HEK293 (cell line): ENCODE measurements around the gene STYXL1.

Experiments
- CTCF ChIA-PET: fragments of 350-600 bp; formaldehyde crosslinking; extraction: SDS; loops from one replicate; lab custom pipeline; 2021; ENCODE audit warnings: antibody characterized with exemption; lab: Yijun Ruan, JAX
- POLR2A ChIA-PET: fragments of 300-600 bp; formaldehyde crosslinking; extraction: SDS; loops from one replicate; lab custom pipeline; 2020; ENCODE audit warnings: antibody characterized with exemption, inconsistent platforms; lab: Yijun Ruan, JAX
- H3K27ac ChIP-seq: fragments of 200-500 bp; sonication (Bioruptor generic); 2 replicates; pipeline ENCODE4 v1.5.1; 2014; ENCODE audit warnings: low read depth, low read length, control low read depth, inconsistent platforms; ENCODE audit errors: extremely low read depth
- H3K36me3 ChIP-seq, 2 experiments: fragments of 200-500 bp in 1 of 2; sonication (Bioruptor generic) in 1 of 2; 1 replicate in 1 of 2; 2 replicates in 1 of 2; pipeline ENCODE4 v1.5.1; 2014 to 2017; ENCODE audit warnings: inconsistent platforms in 2 of 2, low read length in 2 of 2; ENCODE audit not compliant: control insufficient read depth in 2 of 2, insufficient read depth in 1 of 2
- H3K4me1 ChIP-seq: fragments of 200-500 bp; sonication (Bioruptor generic); 2 replicates; pipeline ENCODE4 v1.5.1; 2014; ENCODE audit warnings: mild to moderate bottlenecking, low read length, inconsistent platforms; ENCODE audit not compliant: control insufficient read depth, insufficient read depth
- H3K4me3 ChIP-seq: 2 replicates; pipeline ENCODE4 v1.5.1; 2011; ENCODE audit warnings: low read depth, mild to moderate bottlenecking, control low read depth, low read length, moderate library complexity
- H3K9me3 ChIP-seq: fragments of 200-500 bp; sonication (Bioruptor generic); 2 replicates; pipeline ENCODE4 v1.5.1; 2014; ENCODE audit warnings: low read depth, low read length, inconsistent platforms; ENCODE audit not compliant: control insufficient read depth, insufficient read depth
- GLIS1 ChIP-seq: fragments of 450-650 bp; formaldehyde crosslinking; IDR thresholded peaks from 2 replicates; pipeline ENCODE4 v1.5.1; 2016; ENCODE audit warnings: missing biosample characterization, missing genetic modification characterization
- INSM2 ChIP-seq: fragments of 450-650 bp; formaldehyde crosslinking; IDR thresholded peaks from 2 replicates; pipeline ENCODE4 v1.5.1; 2016; ENCODE audit warnings: missing biosample characterization, missing genetic modification characterization
- MEIS1 ChIP-seq: sonication (generic); formaldehyde crosslinking; IDR thresholded peaks from 2 replicates; pipeline ENCODE4 v1.8.1; 2022; ENCODE audit warnings: missing genetic modification reagents, mild to moderate bottlenecking, borderline replicate concordance
- MYNN ChIP-seq: fragments of 450-650 bp; formaldehyde crosslinking; IDR thresholded peaks from 2 replicates; pipeline ENCODE4 v1.5.1; 2016; ENCODE audit warnings: missing biosample characterization, missing genetic modification characterization, borderline replicate concordance
- TSHZ1 ChIP-seq: fragments of 450-650 bp; formaldehyde crosslinking; IDR thresholded peaks from 2 replicates; pipeline ENCODE4 v1.5.1; 2016; ENCODE audit warnings: missing biosample characterization, missing genetic modification characterization, borderline replicate concordance
- ZBTB17 ChIP-seq: fragments of 450-650 bp; formaldehyde crosslinking; IDR thresholded peaks from 2 replicates; pipeline ENCODE4 v1.5.1; 2016; ENCODE audit warnings: missing biosample characterization, missing genetic modification characterization
- ZBTB44 ChIP-seq: fragments of 450-650 bp; IDR thresholded peaks from 2 replicates; pipeline ENCODE4 v1.5.1; 2018; ENCODE audit warnings: missing biosample characterization, mild to moderate bottlenecking, missing genetic modification characterization
- ZNF121 ChIP-seq: fragments of 450-650 bp; formaldehyde crosslinking; IDR thresholded peaks from 2 replicates; pipeline ENCODE4 v1.5.1; 2016; ENCODE audit warnings: missing biosample characterization, missing genetic modification characterization
- ZNF16 ChIP-seq: fragments of 450-650 bp; formaldehyde crosslinking; IDR thresholded peaks from 2 replicates; pipeline ENCODE4 v1.5.1; 2016; ENCODE audit warnings: low read depth, missing biosample characterization, missing genetic modification characterization
- ZNF214 ChIP-seq: fragments of 450-650 bp; formaldehyde crosslinking; IDR thresholded peaks from 2 replicates; pipeline ENCODE4 v1.5.1; 2017; ENCODE audit warnings: missing biosample characterization, mild to moderate bottlenecking, missing genetic modification characterization, borderline replicate concordance
- ZNF24 ChIP-seq: fragments of 450-650 bp; formaldehyde crosslinking; IDR thresholded peaks from 2 replicates; pipeline ENCODE4 v1.5.1; 2016; ENCODE audit warnings: missing biosample characterization, missing genetic modification characterization
- ZNF274 ChIP-seq, 2 experiments: fragments of 200-500 bp in 1 of 2; fragments of 450-650 bp in 1 of 2; sonication (Bioruptor generic) in 1 of 2; formaldehyde crosslinking in 1 of 2; IDR thresholded peaks; 2 replicates each; pipeline versions ENCODE4 v1.5.1 to v1.6.1; 2014 to 2016; ENCODE audit warnings: borderline replicate concordance in 1 of 2, inconsistent platforms in 1 of 2, low read length in 1 of 2, missing biosample characterization in 1 of 2, missing genetic modification characterization in 1 of 2
- ZNF292 ChIP-seq: fragments of 450-650 bp; formaldehyde crosslinking; IDR thresholded peaks from 2 replicates; pipeline ENCODE4 v1.5.1; 2016; ENCODE audit warnings: low read depth, missing biosample characterization, missing genetic modification characterization, borderline replicate concordance
- ZNF423 ChIP-seq: fragments of 450-650 bp; formaldehyde crosslinking; IDR thresholded peaks from 2 replicates; pipeline ENCODE4 v1.5.1; 2016; ENCODE audit warnings: missing biosample characterization, missing genetic modification characterization
- ZNF513 ChIP-seq: fragments of 450-650 bp; IDR thresholded peaks from 2 replicates; pipeline ENCODE4 v1.5.1; 2018; ENCODE audit warnings: missing biosample characterization, missing genetic modification characterization
- ZNF518A ChIP-seq: fragments of 450-650 bp; formaldehyde crosslinking; conservative IDR thresholded peaks from 2 replicates; pipeline ENCODE4 v1.5.1; 2016; ENCODE audit warnings: low read depth, missing biosample characterization, missing genetic modification characterization
- ZNF747 ChIP-seq: fragments of 450-650 bp; formaldehyde crosslinking; IDR thresholded peaks from 2 replicates; pipeline ENCODE4 v1.5.1; 2016; ENCODE audit warnings: missing biosample characterization, missing genetic modification characterization
- ZSCAN5A ChIP-seq: fragments of 450-650 bp; formaldehyde crosslinking; IDR thresholded peaks from 2 replicates; pipeline ENCODE4 v1.5.1; 2016; ENCODE audit warnings: missing biosample characterization, missing genetic modification characterization

The STYXL1 gene

GRCh38 chr7:75962607-75963380 lies 85.0 kb downstream of the STYXL1 start:
- no peak overlapping the region for H3K4me3 ChIP-seq
- TF ChIP-seq ZNF16 (tag by site-specific recombination) (no peak), INSM2 (tag by site-specific recombination) (no peak), ZNF292 (tag by site-specific recombination) (no peak), GLIS1 (tag by site-specific recombination) (no peak), MYNN (tag by site-specific recombination) (no peak), ZNF214 (tag by site-specific recombination) (no peak), ZNF274 (IDR thresholded peaks at IDR 0.05; ENCODE audit: low read length) (no peak), ZNF274 (tag by site-specific recombination; IDR thresholded peaks at IDR 0.05; ENCODE audit: borderline replicate concordance) (no peak), ZBTB17 (no peak), ZNF121 (tag by site-specific recombination) (no peak), ZNF513 (no peak), TSHZ1 (tag by site-specific recombination) (no peak), ZBTB44 (tag by site-specific recombination) (no peak), ZNF747 (tag by site-specific recombination) (no peak), MEIS1 (no peak)
- H3K9me3 ChIP-seq = no peaks in the 10 kb centered on the region
- no peaks in the 10 kb centered on the region for H3K4me1 ChIP-seq
- CTCF ChIA-PET = no interaction called here
- POLR2A ChIA-PET = no interaction called here
- no peak overlapping the region for H3K27ac ChIP-seq
- H3K36me3 ChIP-seq = peaks cover 1 to 9% of the 10 kb centered on the region in 2 experiments; a peak in 2 of 3 replicates

- no peak overlapping the region for H3K27ac ChIP-seq
- H3K4me1 ChIP-seq = no peaks in the 10 kb centered on the region
- ChIA-PET CTCF (interaction anchor here (2.2 kb wide), 1 partner anchor 95 kb away, joined by 6 read pairs; no protein-coding TSS in a partner anchor), POLR2A (no interaction called here)
- H3K36me3 ChIP-seq = peaks cover 9 to 10% of the 10 kb centered on the region in 2 experiments; a peak in 2 of 3 replicates
- H3K9me3 ChIP-seq = no peaks in the 10 kb centered on the region
- no peak overlapping the region for H3K4me3 ChIP-seq
- TF ChIP-seq ZNF423 (tag by site-specific recombination) (no peak), ZSCAN5A (tag by site-specific recombination) (no peak), ZNF518A (tag by site-specific recombination) (no peak), ZNF24 (tag by site-specific recombination) (no peak)
Measured at GRCh38 chr7:75961218-75961617, 86.6 kb downstream of the STYXL1 start.
